Measurements from ENCODE around the gene MAN1C1.

MAN1C1 gene

GRCh38 chr1:25723250-25723880 lies 106.8 kb downstream of the MAN1C1 start:
- DNase-seq (ENCODE audit: low read depth): no peak
- TF ChIP-seq, protein P1, sequence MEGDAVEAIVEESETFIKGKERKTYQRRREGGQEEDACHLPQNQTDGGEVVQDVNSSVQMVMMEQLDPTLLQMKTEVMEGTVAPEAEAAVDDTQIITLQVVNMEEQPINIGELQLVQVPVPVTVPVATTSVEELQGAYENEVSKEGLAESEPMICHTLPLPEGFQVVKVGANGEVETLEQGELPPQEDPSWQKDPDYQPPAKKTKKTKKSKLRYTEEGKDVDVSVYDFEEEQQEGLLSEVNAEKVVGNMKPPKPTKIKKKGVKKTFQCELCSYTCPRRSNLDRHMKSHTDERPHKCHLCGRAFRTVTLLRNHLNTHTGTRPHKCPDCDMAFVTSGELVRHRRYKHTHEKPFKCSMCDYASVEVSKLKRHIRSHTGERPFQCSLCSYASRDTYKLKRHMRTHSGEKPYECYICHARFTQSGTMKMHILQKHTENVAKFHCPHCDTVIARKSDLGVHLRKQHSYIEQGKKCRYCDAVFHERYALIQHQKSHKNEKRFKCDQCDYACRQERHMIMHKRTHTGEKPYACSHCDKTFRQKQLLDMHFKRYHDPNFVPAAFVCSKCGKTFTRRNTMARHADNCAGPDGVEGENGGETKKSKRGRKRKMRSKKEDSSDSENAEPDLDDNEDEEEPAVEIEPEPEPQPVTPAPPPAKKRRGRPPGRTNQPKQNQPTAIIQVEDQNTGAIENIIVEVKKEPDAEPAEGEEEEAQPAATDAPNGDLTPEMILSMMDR (IDR thresholded peaks at IDR 0.05; ENCODE audit: low read depth, low read length): no peak
- TF ChIP-seq, protein P2, sequence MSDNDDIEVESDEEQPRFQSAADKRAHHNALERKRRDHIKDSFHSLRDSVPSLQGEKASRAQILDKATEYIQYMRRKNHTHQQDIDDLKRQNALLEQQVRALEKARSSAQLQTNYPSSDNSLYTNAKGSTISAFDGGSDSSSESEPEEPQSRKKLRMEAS (IDR thresholded peaks at IDR 0.05; ENCODE audit: low read depth, low read length): no peak
- TF ChIP-seq POLR2A (IDR thresholded peaks at IDR 0.05; ENCODE audit: extremely low read depth, insufficient read length) (no peak), MYC (IDR thresholded peaks at IDR 0.05; ENCODE audit: low read depth, low read length) (no peak)
- no peak overlapping the region for H3K4me3 ChIP-seq (ENCODE audit: low read depth, low read length)

GRCh38 chr1:25724201-25724600 lies 107.6 kb downstream of the MAN1C1 start:
- TF ChIP-seq MYC (IDR thresholded peaks at IDR 0.05; ENCODE audit: low read depth, low read length): no peak
- TF ChIP-seq POLR2A (IDR thresholded peaks at IDR 0.05; ENCODE audit: extremely low read depth, insufficient read length): no peak
- TF ChIP-seq, protein P2 (IDR thresholded peaks at IDR 0.05; ENCODE audit: low read depth, low read length): no peak
- TF ChIP-seq, protein P1 (IDR thresholded peaks at IDR 0.05; ENCODE audit: low read depth, low read length): no peak
- no peak overlapping the region for H3K4me3 ChIP-seq (ENCODE audit: low read depth, low read length)
- no peak for DNase-seq (ENCODE audit: low read depth)

DNA sequence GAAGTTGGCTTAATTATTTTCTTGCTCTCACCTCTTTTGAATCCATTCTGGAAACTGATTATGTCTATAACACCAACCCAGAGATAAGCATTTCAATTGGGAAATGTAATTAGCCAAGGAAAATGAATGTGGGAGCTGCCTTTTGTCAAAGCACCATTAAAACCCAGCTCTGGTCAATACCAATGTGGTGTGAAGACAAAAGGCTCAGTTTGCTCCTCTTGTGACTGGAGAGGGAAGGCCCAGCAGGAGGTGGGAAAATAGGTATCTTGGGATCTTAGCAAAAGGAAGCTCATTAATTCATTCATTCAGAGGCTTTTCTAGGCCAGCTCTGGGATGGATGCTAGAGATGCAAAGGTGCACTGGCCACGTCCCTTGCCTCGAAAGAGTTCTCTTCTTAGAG lies 108.4 kb downstream of the MAN1C1 start:
- H3K4me3 ChIP-seq (ENCODE audit: low read depth, low read length): no peak overlapping the region
- DNase-seq (ENCODE audit: low read depth): no peak

DNA sequence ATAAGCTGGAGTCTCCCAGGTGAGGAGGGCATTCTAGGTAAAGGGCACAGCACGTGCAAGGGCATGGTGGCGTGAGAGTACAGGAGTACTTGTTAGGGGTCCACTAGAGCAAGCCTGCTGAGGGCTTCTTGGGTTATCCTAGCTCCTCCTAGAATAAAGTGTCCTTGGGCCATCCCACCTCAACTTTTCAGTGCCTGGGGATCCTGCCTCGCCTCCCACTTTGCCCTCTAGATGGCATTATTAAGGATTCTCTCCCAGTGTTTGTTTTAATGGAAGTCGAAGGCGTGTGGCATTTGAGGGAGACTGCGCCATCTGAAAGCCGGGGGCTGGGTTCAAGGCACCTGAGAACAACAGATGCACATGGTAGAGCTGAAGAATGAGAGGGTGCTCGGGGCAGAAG lies 108.9 kb downstream of the MAN1C1 start:
- TF ChIP-seq MYC (IDR thresholded peaks at IDR 0.05; ENCODE audit: low read depth, low read length): no peak
- TF ChIP-seq POLR2A (IDR thresholded peaks at IDR 0.05; ENCODE audit: extremely low read depth, insufficient read length): no peak
- TF ChIP-seq, protein P1 (IDR thresholded peaks at IDR 0.05; ENCODE audit: low read depth, low read length): peak; percentile 14
- DNase-seq (ENCODE audit: low read depth): no peak
- no peak overlapping the region for H3K4me3 ChIP-seq (ENCODE audit: low read depth, low read length)

More for the DNA sequence above, 108.4 kb downstream of the MAN1C1 start:
- TF ChIP-seq POLR2A (IDR thresholded peaks at IDR 0.05; ENCODE audit: extremely low read depth, insufficient read length) (no peak), MYC (IDR thresholded peaks at IDR 0.05; ENCODE audit: low read depth, low read length) (no peak)
- TF ChIP-seq, protein P2 (IDR thresholded peaks at IDR 0.05; ENCODE audit: low read depth, low read length): no peak
- TF ChIP-seq, protein P1 (IDR thresholded peaks at IDR 0.05; ENCODE audit: low read depth, low read length): no peak

- TF ChIP-seq POLR2A (IDR thresholded peaks at IDR 0.05; ENCODE audit: extremely low read depth, insufficient read length) (no peak), MYC (IDR thresholded peaks at IDR 0.05; ENCODE audit: low read depth, low read length) (no peak)
- TF ChIP-seq, protein P2 (IDR thresholded peaks at IDR 0.05; ENCODE audit: low read depth, low read length): no peak
- TF ChIP-seq, protein P1 (IDR thresholded peaks at IDR 0.05; ENCODE audit: low read depth, low read length): no peak
- no peak overlapping the region for H3K4me3 ChIP-seq (ENCODE audit: low read depth, low read length)
- no peak for DNase-seq (ENCODE audit: low read depth)
Observed at GRCh38 chr1:25727088-25727487, 110.5 kb downstream of the MAN1C1 start.

Data from NB4 (cell line).